ENCODE measurements around the gene NTN4.
"Not testable (repeated sequence)": the region's sequence is repeated elsewhere in the genome, so short reads cannot be mapped to it uniquely, and the experiment has no call there.

GRCh38 chr12:95616470-95616869 lies 174.1 kb downstream of the NTN4 start:
- not testable (repeated sequence) for TF ChIP-seq CTCF (IDR thresholded peaks at IDR 0.05; ENCODE audit: low read depth, low read length, missing input control); RAD21 (IDR thresholded peaks at IDR 0.05); MAX (IDR thresholded peaks at IDR 0.05); SP1 (IDR thresholded peaks at IDR 0.05); JUND (IDR thresholded peaks at IDR 0.05); GABPA (IDR thresholded peaks at IDR 0.05 in 1 of 2, conservative IDR thresholded peaks at IDR 0.05 in 1 of 2); EGR1 (IDR thresholded peaks at IDR 0.05; ENCODE audit: low read depth in 2 of 2); HNF4A (conservative IDR thresholded peaks at IDR 0.05); TAF1 (conservative IDR thresholded peaks at IDR 0.05); ATF3 (IDR thresholded peaks at IDR 0.05); REST (IDR thresholded peaks at IDR 0.05)

Data from liver (tissue), 3 donors.